CD14-positive monocyte (primary cell): ENCODE measurements around the gene DENND4B. TPM values are rescaled to one million over a fixed set of nuclear protein-coding genes. Genes with fewer than 3 reads are reported as not detected.

Source experiments
- DNase-seq, 3 donors: peaks; one replicate each; pipeline ENCODE4 v3.0.0-alpha.2; 2011 to 2022
- H2AFZ ChIP-seq: 2 replicates; pipeline ENCODE4 v1.6.0; 2012; ENCODE audit warnings: mild to moderate bottlenecking, low read depth, low read length, inconsistent platforms; ENCODE audit not compliant: insufficient read depth, poor library complexity, severe bottlenecking
- H3K27ac ChIP-seq, 2 donors: 1 replicate in 1 of 2; 2 replicates in 1 of 2; pipeline ENCODE4 v1.5.1; 2012 to 2013; ENCODE audit warnings: low read length in 2 of 2, control low read depth in 1 of 2, inconsistent platforms in 1 of 2, low read depth in 1 of 2, mild to moderate bottlenecking in 1 of 2
- H3K27me3 ChIP-seq, 2 donors: one replicate each; pipeline versions ENCODE4 v1.6.0 to v1.6.1; 2011 to 2013; ENCODE audit warnings: low read length in 2 of 2; ENCODE audit not compliant: control insufficient read depth in 2 of 2, insufficient read depth in 2 of 2
- H3K36me3 ChIP-seq, 2 donors: replicated peaks in 1 of 2; 1 replicate in 1 of 2; 2 replicates in 1 of 2; pipeline versions ENCODE4 v1.5.1 to v1.6.1; 2012 to 2013; ENCODE audit warnings: low read length in 2 of 2, control low read depth in 1 of 2, inconsistent platforms in 1 of 2, mild to moderate bottlenecking in 1 of 2; ENCODE audit not compliant: insufficient read depth in 2 of 2, control insufficient read depth in 1 of 2
- H3K4me1 ChIP-seq, 2 donors: 1 replicate in 1 of 2; 2 replicates in 1 of 2; pipeline versions ENCODE4 v1.5.1 to v1.6.1; 2012 to 2013; ENCODE audit warnings: low read length in 2 of 2, control low read depth in 1 of 2, inconsistent platforms in 1 of 2, mild to moderate bottlenecking in 1 of 2, moderate library complexity in 1 of 2; ENCODE audit not compliant: insufficient read depth in 2 of 2, control insufficient read depth in 1 of 2
- H3K4me2 ChIP-seq: replicated peaks from 2 replicates; pipeline ENCODE3; 2012; ENCODE audit warnings: low read length, moderate library complexity, mild to moderate bottlenecking; ENCODE audit not compliant: poor library complexity, severe bottlenecking; ENCODE audit errors: extremely low read depth
- H3K4me3 ChIP-seq, 3 experiments: fragments of 200-600 bp in 1 of 3; sonication (generic) in 1 of 3; replicated peaks in 1 of 3; 1 replicate in 2 of 3; 2 replicates in 1 of 3; pipeline ENCODE4 v1.5.1; 2011 to 2013; ENCODE audit warnings: low read length in 3 of 3, mild to moderate bottlenecking in 3 of 3, control low read depth in 2 of 3, low read depth in 2 of 3, inconsistent platforms in 1 of 3, moderate library complexity in 1 of 3
- H3K79me2 ChIP-seq: 2 replicates; pipeline ENCODE4 v1.6.0; 2012; ENCODE audit warnings: mild to moderate bottlenecking, control low read depth, inconsistent platforms, low read length, moderate library complexity; ENCODE audit not compliant: insufficient read depth
- H3K9ac ChIP-seq: 2 replicates; pipeline ENCODE4 v1.6.0; 2017; ENCODE audit warnings: low read length, mild to moderate bottlenecking; ENCODE audit not compliant: insufficient read depth, poor library complexity, severe bottlenecking
- H3K9me3 ChIP-seq, 2 donors: replicated peaks in 1 of 2; 1 replicate in 1 of 2; 2 replicates in 1 of 2; pipeline versions ENCODE4 v1.5.1 to v1.6.1; 2012 to 2013; ENCODE audit warnings: low read length in 2 of 2, control low read depth in 1 of 2; ENCODE audit not compliant: control insufficient read depth in 1 of 2, insufficient read depth in 1 of 2
- H4K20me1 ChIP-seq: 2 replicates; pipeline ENCODE4 v1.6.0; 2012; ENCODE audit warnings: mild to moderate bottlenecking, low read length, control low read depth, moderate library complexity; ENCODE audit not compliant: insufficient read depth
- H3K27ac Mint-ChIP-seq, 7 donors: one replicate each; pipeline ENCODE4 v1.8.0; 2020; ENCODE audit warnings: mild to moderate bottlenecking in 7 of 7, mixed read lengths in 7 of 7, moderate library complexity in 6 of 7, inconsistent platforms in 2 of 7
- H3K27me3 Mint-ChIP-seq, 3 donors: one replicate each; pipeline ENCODE4 v1.8.0; 2021 to 2022; ENCODE audit warnings: low read depth in 3 of 3, mild to moderate bottlenecking in 3 of 3, mixed read lengths in 3 of 3, moderate library complexity in 3 of 3, inconsistent platforms in 1 of 3
- H3K36me3 Mint-ChIP-seq, 2 donors: one replicate each; pipeline ENCODE4 v1.8.0; 2020; ENCODE audit warnings: mixed read lengths in 2 of 2, inconsistent platforms in 1 of 2, mild to moderate bottlenecking in 1 of 2
- H3K4me1 Mint-ChIP-seq: one replicate; pipeline ENCODE4 v1.8.0; 2020; ENCODE audit warnings: mild to moderate bottlenecking, mixed read lengths
- H3K4me3 Mint-ChIP-seq, 2 donors: one replicate each; pipeline ENCODE4 v1.8.0; 2020; ENCODE audit warnings: mild to moderate bottlenecking in 2 of 2, mixed read lengths in 2 of 2, moderate library complexity in 1 of 2
- H3K9me3 Mint-ChIP-seq, 7 donors: one replicate each; pipeline ENCODE4 v1.8.0; 2020 to 2022; ENCODE audit warnings: mixed read lengths in 7 of 7, mild to moderate bottlenecking in 6 of 7, moderate library complexity in 6 of 7, inconsistent platforms in 2 of 7
- WGBS: methylation state at CpG from one replicate; pipeline ENCODE4 v1.1.5; 2013; ENCODE audit warnings: missing lambda C conversion rate; ENCODE audit not compliant: insufficient coverage; 5-methylcytosine and 5-hydroxymethylcytosine counted together
- intact Hi-C, 2 donors: fragments of 100-400 bp; cut with micrococcal nuclease; formaldehyde crosslinking; loops; one replicate each; pipeline versions ENCODE4 v1.15.0 to v1.15.1; 2023
- polyA plus RNA-seq, 3 donors: library from polyadenylated mRNA; depleted of rRNA in 1 of 3; unstranded in 2 of 3; stranded (reverse) in 1 of 3; fragments of 300-500 nt in 2 of 3; fragments of >200 nt in 1 of 3; fragmentation: Illumina TruSeq in 2 of 3; gene quantifications; 1 replicate in 2 of 3; 2 replicates in 1 of 3; pipeline ENCODE4 v1.2.3, GENCODE V29; 2012 to 2021
- TF ChIP-seq, protein P1 (sequence below): fragments of 200-600 bp; IDR thresholded peaks from one replicate; pipeline ENCODE4 v1.8.0; 2022; ENCODE audit warnings: antibody characterized with exemption, mild to moderate bottlenecking

The DENND4B gene
- polyA plus RNA-seq, 3 donors: 7.8 to 324 (median 10.9) TPM

DNA sequence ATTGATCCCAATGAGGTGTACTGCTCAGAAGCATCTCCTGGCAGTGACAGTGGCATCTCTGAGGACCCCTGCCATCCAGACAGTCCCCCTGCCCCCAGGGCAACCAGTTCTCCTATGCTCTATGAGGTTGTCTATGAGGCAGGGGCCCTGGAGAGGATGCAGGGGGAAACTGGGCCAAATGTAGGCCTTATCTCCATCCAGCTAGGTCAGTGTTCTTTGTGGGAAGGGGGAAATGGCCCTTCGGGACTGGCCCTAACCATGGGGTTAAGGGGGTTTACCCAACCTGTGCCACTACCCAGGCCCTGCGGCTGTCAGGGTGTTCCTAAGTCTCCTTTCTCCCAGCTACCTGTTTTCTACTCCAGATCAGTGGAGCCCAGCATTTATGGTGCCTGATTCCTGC lies 22.5 kb upstream of the DENND4B start:
- no peak for DNase-seq
- Histone ChIP-seq H3K27me3 (no peaks in the 10 kb centered on the region), H3K36me3 (peaks cover 5 to 11% of the 10 kb centered on the region in 2 donors), H3K4me2 (no peak overlapping the region), H3K4me3 (peak overlapping the region in 1 of 3 experiments; percentile 91), H2AFZ (no peak overlapping the region), H3K9me3 (no peaks in the 10 kb centered on the region), H3K9ac (no peak overlapping the region), H3K4me1 (peaks cover 31 to 44% of the 10 kb centered on the region in 2 donors), H3K27ac (no peak overlapping the region), H4K20me1 (no peaks in the 10 kb centered on the region), H3K79me2 (peaks cover 34% of the 10 kb centered on the region)
- intact Hi-C loops: no loop called here
- peaks cover 56% of the 10 kb centered on the region for H3K4me1 Mint-ChIP-seq
- no peak overlapping the region for H3K4me3 Mint-ChIP-seq
- peaks cover 7 to 9% of the 10 kb centered on the region in 2 donors for H3K36me3 Mint-ChIP-seq
- H3K27ac Mint-ChIP-seq: no peak overlapping the region
- 96% methylated on average over 2 of the region's 2 CpGs for WGBS
- no peaks in the 10 kb centered on the region for H3K9me3 Mint-ChIP-seq
- peaks cover 2 to 4% (median 2%) of the 10 kb centered on the region in 3 donors for H3K27me3 Mint-ChIP-seq
- TF ChIP-seq, protein P1, sequence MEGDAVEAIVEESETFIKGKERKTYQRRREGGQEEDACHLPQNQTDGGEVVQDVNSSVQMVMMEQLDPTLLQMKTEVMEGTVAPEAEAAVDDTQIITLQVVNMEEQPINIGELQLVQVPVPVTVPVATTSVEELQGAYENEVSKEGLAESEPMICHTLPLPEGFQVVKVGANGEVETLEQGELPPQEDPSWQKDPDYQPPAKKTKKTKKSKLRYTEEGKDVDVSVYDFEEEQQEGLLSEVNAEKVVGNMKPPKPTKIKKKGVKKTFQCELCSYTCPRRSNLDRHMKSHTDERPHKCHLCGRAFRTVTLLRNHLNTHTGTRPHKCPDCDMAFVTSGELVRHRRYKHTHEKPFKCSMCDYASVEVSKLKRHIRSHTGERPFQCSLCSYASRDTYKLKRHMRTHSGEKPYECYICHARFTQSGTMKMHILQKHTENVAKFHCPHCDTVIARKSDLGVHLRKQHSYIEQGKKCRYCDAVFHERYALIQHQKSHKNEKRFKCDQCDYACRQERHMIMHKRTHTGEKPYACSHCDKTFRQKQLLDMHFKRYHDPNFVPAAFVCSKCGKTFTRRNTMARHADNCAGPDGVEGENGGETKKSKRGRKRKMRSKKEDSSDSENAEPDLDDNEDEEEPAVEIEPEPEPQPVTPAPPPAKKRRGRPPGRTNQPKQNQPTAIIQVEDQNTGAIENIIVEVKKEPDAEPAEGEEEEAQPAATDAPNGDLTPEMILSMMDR: no peak

DNA sequence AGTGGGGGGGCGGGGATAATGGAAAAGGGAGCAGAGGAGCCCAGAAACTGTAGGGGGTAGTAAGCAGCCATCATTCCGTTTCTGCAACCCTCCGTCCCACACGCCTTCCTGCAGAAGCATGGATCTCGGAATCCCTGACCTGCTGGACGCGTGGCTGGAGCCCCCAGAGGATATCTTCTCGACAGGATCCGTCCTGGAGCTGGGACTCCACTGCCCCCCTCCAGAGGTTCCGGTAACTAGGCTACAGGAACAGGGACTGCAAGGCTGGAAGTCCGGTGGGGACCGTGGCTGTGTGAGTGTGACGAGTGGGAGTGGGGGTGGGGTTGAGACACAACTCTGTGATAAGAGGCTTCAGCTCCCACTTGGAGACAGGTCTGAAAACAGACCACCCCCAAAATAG lies 21.9 kb upstream of the DENND4B start:
- H3K79me2 ChIP-seq: peaks cover 40% of the 10 kb centered on the region
- no peaks in the 10 kb centered on the region for H3K9me3 Mint-ChIP-seq
- H3K9me3 ChIP-seq: no peaks in the 10 kb centered on the region
- intact Hi-C loops: no loop called here
- H3K4me1 Mint-ChIP-seq: peaks cover 58% of the 10 kb centered on the region
- peaks cover 0 to 6% of the 10 kb centered on the region in 2 donors for H3K36me3 ChIP-seq
- H3K27me3 ChIP-seq: no peaks in the 10 kb centered on the region
- peak overlapping the region; percentile 95 to 97 for H3K4me3 Mint-ChIP-seq
- H3K4me3 ChIP-seq: peak overlapping the region; percentile 36 to 91 (median 81)
- WGBS: 11% methylated on average over 8 of the region's 13 CpGs
- H4K20me1 ChIP-seq: no peaks in the 10 kb centered on the region
- peaks cover 2 to 4% (median 2%) of the 10 kb centered on the region in 3 donors for H3K27me3 Mint-ChIP-seq
- peak overlapping the region; percentile 68 for H3K9ac ChIP-seq
- peak overlapping the region; percentile 92 for H3K4me2 ChIP-seq
- DNase-seq: no peak
- H3K4me1 ChIP-seq: peaks cover 35 to 49% of the 10 kb centered on the region in 2 donors
- peak overlapping the region in 1 of 2 donors; percentile 86 for H3K27ac ChIP-seq
- peak overlapping the region; percentile 96 for H2AFZ ChIP-seq
- peaks cover 2 to 4% of the 10 kb centered on the region in 2 donors for H3K36me3 Mint-ChIP-seq
- TF ChIP-seq, protein P1: no peak
- H3K27ac Mint-ChIP-seq: peak overlapping the region in 2 of 7 donors; percentile 91 to 97
